ENCODE measurements around the gene CBY1.

DNA sequence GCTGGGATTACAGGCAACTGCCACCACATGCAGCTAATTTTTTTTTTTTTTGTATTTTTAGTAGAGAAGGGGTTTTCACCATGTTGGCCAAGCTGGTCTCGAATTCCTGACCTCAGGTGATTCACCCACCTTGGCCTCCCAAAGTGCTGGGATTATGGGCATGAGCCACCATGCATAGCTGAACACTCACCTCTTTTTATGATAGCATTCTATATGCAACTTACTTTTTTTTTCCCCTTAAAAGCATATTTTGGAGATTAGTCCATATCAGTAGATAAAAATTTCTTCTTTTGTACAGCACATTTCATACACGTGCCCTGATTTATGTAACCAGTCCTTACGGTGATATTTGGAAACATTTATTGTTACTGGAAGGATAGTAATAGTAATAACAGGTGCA, 63.9 kb downstream of the CBY1 start:
- no peak for TF ChIP-seq CTCF (IDR thresholded peaks at IDR 0.05)
- TF ChIP-seq POLR2A (IDR thresholded peaks at IDR 0.05) = no peak
